ENCODE results near the gene TP53I13.

The TP53I13 gene

DNA sequence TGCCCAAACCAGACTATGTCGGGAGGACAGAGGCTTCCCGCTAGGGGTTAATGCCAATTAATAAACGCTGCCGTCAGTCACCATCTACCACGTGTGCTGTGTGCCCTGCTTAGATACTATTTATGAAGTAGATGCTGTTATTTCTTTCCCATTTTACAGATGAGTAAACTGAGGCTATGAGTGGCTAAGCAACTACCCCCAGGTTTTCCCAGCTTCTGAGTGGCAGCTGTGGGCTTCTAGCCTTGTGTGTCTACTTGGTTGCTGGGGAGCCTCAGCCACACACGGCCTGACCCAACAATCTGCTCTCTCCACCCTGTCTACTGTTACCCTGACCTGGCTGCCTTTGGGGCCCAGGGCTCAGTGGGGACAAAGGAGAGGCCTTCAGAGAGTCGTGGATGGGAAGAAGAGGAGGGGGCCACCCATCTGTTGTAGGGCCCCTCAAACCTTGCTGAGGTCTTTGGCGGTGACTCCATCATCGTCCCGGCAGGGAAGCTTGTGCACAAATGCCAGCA lies 13.8 kb downstream of the TP53I13 start:
- DNase-seq, result no peak

DNA sequence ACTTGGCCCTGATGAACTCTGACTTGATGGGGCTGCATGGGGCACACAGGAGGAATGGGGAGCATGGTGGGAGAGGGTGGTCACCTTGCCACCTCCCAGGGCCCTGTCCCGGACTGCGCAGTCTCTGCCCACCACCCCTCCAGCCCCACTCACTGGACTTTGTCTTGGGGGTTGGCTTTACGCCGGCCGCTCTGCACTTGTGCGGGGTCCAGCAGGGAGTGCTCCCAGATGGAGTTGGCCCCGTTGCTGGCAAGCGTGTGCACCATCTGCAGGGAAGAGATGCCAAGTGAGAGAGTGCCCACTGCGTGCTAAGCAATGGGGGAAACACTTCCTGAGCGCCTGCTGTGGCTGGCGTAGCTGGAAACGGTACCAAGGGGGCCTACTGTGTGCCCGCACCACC lies 14.3 kb downstream of the TP53I13 start:
- no peak for DNase-seq

DNA sequence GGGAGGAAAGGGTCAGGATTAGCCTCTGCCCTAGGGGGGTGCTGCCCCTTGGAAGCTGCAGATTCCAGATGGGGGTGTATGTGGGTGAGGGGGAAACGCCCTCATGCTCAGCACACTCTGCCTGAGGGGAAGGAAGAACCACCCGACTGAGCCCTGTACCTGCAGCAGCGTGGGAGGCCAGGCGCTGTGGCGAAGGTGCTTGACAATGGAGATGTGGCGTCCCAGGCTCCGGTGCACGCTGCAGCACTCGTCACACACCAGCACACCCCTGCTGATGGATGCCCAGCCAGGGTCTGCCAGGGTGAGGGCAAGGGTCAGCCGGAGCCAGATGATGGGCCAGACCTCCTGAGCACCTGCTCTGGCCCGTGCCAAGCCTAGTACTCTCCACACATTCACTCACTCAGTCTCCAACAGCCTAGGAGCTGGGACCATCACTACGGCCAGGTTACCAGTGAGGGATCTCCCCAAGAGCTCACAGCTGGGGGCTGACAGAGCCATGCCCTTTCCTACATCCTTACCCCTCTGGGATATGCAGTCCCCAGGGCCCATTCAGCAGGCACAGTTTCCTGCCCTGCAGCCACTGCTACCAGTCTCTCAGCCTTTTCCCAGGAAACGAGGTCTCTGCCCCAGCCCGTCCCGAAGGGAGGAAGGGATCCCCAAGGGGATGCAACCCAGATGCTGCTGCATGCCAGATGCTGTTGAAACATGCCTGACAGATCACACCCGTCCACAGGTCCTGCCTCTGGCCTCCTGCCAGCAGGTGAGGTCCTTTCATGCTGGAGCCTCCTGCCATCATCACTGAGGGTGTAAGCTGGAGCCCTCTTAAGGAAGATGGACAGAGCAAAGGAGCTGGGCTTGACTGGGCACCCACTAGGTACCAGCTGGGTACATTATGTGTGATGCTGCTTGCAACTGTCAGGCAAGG lies 15.1 kb downstream of the TP53I13 start:
- DNase-seq, result no peak

DNA sequence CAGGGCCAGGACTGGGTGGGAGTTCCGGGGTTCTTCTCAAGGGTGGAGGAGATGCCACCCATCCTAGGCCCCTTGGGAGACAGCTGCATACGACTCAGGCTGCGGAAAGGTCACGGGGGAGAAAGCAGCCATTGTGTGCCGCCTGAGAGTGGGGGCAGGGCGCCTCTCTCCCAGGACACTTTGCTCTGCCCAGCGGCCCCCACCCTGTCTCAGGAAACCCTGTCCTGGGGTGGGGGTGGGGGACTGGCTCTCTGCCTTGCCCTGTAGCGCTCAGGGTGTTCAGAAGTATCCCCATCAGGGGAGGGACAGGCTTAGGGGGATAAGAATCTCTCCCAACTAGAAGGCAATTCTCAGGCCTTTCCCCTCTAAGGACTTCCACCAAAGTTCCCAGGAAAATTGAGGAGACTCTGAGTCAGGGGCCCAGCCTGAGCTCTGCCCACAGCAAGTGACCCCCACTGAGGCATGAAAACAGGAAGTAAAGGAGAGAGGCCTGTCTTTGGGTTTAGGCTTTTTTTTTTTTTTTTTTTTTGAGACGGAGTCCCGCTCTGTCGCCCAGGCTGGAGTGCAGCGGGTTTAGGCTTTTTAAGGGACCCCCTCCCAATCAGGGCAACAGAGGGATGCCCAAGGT lies 16.1 kb downstream of the TP53I13 start:
- DNase-seq, result no peak

DNA sequence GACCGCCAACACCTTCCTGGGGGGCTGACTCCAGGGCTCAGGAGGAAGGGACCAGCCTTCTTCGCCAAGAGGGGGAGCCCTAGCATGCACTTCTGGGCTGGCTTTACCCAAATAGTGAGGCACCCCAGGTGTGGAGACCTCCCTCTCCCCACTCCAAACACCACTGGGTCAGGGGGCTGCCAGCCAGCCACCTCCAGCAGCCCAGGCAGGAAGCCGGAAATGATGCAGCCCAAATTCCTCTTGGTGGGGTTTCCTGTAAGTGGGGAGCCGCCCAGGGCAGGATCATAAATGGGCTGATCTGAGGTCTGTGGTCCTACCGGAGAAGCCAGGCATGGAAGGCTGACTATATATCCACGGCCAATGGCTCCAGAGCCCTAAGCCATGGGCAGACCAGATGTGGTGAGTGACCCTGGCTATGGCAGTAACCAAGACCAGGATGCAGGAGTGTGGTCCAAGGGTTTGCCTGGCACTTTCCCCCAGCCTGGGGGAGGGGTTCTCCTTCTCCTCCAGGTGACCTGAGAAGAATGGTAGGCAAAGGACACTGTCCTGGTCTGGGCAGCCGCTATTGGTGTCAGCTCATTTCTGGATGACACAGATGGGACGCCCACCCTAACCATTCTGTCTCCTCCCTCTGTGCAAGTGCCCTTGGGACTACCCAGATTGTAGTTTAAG lies 16.7 kb downstream of the TP53I13 start:
- no peak for DNase-seq

DNA sequence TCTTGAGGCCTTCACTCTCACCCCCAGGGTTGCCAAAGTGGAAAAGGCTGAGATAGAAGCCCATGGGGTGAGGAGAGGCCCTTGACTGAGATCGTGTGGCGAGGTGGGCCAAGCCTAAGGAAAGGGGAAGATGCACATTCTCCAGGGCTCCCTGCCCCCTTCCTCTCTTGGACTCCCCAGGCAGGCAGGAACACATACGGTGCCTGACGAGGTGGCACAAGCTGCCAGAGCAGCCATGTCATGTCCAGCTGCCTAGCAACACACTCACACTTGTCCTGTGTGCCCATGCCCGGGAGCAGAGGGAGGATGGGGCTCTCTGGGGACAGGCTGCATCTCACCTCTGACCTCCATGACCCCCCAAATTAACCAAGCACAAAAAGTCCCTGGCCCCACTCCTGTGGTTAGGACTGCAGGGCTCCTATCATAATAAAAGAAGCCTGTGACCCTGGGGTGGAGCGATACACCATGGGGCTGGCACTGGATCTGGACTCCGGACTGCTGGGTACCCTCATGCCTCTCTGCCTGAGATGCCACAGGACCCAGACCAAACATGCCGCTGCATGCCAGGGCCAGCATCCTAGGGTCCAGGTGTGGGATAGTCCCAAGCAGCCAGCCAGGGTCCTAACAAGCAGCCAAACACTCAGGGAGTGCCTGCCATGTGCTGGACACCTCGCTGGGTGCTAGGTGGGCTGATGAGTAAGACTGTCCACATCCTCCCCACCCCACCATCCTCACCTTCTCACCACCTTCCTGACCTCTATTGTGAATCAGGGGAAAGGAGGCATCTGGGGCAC lies 18.4 kb downstream of the TP53I13 start:
- no peak for DNase-seq

DNA sequence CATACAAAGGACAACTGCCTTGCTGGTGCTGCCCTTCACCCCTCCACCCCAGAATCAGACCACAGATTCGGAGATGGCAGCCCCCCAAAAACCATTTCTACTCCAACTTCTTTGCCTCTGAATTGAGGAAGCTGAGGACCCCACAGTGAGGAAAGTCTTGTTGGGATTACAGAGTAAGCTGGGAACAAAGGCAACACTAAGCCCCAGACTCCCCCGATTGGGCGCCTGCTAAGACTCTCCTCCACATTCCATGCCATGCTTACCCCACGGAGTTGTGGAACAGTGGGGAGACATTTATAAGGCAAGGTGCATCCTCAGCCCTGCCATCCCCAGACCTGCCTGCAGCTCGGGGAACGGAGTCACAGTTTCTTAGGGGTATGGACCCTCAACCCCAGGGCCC lies 19.1 kb downstream of the TP53I13 start:
- no peak for DNase-seq

DNA sequence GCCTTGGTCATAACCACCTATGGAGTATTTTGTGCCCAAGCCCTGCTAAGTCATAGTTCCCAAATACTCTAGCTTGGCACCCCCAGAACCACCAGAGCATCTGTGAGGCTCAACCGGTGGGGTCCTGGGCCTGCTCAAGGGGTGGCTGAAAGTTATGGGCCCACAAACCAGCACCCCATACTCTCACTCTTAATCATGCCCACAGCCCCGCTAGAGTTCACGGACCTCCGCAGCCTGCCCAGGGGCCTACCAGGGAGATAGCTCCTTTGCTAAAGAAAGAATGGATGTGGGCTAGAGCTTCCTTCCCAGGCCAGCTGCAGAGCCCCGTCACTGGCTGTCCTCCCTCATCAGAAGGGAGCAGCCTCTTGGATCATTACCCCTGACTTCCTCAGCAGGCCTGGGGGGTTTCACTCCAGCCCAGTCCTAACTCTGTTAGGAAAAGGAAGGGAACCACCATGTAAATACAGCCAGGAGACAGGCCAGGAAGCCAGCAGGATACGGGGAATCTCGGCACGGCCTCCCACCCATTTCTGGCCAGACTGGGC lies 19.6 kb downstream of the TP53I13 start:
- no peak for DNase-seq

DNA sequence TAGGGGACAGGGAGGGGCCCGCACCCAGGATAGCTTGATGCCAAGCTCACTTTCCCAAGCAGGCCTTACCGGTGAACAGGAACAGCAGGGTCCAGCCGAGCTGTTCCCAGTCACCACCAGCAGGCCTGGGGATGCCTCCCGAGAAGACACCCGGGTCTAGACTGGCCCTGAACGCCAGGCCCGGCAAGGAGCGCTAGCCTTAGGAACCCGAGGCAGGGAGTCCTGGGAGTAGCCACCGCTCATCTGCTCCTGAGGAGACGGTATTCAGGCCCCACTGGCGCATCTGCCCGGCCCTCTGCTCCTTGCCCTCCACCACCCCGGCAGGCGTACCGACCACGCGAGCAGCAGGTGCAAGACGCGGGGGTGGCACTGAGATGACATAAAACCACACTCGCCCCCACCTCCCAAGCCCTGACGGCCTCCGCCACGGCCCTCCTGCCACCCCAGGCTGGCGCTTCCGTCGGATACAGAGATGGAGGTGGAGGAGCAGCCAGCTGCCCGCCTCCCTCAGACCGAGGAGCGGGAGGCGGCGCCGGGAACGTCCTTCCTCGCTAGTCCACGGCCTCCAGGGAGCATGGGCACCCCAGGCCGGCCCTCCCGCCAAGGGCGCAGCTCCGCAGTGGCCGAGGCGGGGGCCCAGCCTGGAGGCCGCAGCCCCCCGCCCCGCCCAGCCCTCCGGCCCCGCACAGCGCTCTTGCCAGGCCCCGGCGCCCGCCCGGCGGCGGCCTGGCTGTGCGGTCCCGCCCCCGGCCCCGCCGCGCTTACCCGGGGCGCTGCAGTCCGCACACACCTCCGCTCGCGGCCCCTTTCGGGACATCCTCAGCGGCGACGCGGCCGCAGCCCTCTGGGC lies 20.3 kb downstream of the TP53I13 start:
- DNase-seq, result no peak

DNA sequence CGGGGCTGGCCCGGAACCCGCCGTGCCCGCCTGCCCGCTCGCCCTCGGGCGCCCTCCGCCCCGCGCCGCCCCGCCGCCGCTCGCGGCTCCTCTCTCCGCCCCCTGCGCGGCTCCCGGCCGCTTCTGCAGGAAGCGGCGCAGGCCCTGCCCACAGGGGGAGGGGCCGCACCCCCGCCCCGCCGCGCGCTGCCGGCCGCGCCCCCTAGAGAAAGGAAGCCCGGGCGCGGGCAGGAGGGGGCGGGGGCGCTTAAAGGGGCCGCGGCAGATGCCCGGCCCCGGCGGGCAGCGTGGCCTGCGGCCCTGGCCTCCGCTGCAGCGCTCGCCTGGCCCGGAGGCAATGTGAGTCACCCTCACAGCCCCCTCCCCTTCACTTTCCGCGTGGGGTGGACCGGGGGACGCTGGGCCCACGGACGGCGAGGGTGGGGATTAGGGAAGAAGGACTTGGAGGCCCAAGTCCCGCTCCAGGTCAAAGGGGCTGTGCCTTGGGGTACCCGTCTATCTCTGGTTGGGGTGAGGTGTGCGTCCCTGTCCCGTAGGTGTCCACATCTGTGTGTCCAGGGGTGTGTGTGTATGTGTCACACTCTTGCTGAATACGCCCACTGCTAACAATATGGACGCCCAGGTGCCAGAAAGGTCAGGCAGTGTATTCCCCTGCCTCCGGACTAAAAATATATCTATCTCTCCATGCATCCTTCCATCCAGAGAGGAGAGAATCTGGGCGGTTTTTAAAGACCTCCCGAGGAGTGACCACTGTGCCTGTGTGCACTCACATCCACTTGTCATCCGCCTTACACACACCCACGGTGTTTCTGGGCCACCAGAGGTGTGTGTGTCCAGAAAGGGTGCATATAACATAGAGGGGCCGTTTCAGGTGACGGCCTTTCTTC lies 21.3 kb downstream of the TP53I13 start, which contains the start of gene GIT1:
Gene GIT1 (minus strand): TSS at position 125 of the 887 bp plus-strand sequence. CDS start 270 bp downstream, outside the sequence.
- peak; percentile 76 for DNase-seq

DNA sequence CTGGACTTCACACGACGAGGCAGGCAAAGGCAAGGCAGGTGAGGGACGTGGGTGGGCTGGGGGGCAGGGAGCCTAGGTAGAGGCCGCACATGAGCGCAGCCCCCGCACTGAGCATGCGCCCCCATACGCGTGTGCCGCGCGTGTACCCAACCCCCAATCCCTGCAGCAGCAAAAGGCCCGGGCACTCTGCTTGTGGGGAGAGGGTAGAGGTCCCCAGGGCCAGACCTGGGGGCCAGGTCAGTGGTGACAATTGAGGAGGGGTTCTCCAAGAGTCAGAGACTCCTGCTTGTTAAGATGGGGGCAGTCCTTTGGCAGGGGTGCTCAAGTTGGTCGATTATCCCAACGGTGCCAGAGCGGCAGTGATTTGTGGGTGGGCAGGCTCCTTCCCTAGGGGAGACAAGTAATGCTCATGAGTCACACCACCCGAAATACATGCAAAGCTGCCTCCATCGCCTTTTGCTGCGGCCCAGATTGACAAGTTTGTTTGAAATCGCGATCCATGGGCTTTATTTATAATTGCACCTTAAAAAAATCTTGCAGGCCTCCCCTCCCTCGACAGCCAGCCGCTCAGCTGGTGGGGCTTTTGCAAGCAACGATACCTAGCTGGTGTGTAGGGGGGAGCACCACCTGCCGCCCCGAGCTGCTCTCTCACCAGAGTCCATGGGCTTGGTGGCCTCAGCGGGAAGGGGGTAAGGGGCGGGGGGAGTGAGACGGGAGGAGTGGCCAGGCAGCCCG lies 22.1 kb downstream of the TP53I13 start:
- DNase-seq, result no peak

DNA sequence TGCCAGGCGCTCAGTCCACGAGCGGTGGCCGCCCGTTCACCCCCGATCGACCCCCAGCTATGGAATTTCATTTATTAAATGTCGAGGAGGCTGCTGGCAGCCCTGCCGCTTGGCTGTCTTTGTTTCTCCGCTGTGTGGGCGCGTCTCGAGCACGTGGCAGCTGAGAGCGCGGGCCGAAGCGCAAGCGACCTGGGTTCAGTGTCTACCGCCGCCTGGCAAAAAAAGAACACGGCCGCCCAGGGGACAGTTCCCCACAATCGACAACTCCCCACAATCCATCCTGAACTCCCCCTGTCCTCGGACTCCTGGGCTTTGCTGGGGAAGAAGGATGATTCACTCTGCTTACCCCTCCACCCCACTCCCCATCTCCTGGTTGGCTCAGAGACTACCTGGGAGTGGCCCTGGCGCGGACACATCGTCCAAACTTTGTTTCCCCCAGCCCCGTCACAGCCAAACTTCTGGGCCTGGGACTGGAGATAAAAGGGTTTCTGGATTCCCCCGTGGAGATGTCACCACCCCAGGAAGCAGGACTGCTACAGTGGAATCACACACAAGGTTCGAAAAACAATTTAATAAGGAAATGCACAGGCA lies 22.7 kb downstream of the TP53I13 start:
- no peak for DNase-seq

DNA sequence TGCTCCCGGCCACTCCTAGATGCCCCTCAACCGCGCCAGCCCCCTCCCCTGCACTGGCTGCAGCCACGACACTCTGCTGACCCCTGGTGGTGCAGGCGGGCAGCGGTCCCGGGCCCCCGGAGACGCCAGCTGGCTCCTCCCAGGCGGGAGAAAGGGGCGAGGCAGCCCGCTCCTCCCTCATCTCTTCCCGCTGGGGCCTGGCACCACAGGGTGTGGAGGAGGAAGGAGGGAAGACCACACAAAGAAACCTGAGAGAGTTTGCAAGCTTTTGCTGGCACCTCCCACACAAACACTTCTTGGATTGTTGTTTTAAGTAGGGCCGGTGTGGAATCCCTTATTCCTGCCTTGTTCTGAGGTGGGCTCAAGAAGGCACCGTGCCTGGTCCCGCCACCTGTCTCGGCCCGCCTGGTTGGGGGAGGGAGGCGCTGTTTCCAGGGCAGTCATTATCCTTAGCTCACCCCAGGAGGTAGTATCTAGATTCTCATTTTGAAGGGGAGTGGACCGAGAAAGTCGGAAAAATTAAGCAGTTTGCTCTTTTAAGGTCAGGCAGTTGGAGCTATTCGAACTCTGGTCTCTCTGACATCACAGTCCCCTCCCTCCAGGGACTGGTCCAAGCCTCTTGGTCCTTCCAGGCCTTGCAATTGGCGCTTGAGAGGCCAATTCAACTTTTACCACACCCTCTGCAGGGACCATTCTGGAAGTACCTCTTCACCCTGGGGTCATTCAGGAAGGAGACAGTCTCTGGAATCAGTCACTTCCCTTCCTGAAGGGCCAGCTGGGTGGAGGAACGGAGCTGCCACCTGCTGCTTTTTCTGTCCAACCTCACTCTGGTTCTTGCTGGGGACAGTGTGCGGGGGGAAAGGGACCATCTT lies 23.5 kb downstream of the TP53I13 start:
- peak; percentile 74 for DNase-seq

DNA sequence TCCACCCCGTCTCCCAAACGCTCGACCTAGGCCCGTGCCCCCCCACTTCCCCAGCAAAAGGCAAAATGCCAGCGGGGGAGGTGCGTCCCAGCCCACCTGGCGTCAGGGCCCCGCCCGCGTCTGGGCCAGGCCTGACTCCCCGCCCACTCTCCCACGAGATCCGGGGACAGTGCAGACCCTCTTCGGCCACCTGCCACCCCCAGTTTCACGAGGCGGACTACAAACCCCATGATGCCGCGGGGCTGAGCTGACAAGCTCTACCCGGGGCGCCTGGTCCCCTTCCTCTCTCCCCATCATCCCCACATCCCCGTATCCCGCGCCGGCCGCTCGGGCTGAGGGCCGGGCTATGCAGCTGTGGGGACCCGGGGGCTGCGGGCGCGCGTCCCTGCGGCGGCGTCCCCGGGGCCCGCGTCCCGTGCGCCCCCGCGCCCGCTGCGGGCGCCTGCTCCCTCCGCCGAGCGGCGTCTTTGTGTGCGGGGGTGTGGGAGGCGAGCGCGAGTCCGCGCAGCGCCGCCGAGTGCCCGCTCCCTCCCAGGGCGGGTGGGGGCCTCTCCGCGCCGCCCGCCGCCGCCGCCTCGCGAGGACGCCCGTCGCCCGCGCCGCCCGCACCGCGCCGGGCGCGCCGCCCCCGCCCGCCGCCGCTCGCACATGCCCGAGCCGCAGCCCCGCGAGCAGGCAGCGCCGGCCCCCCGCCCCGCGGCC lies 24.5 kb downstream of the TP53I13 start, which contains the start of gene ANKRD13B:
Gene ANKRD13B (plus strand): TSS at position 283 of the 702 bp plus-strand sequence. CDS start 490 bp downstream, outside the sequence.
- DNase-seq, result no peak

DNA sequence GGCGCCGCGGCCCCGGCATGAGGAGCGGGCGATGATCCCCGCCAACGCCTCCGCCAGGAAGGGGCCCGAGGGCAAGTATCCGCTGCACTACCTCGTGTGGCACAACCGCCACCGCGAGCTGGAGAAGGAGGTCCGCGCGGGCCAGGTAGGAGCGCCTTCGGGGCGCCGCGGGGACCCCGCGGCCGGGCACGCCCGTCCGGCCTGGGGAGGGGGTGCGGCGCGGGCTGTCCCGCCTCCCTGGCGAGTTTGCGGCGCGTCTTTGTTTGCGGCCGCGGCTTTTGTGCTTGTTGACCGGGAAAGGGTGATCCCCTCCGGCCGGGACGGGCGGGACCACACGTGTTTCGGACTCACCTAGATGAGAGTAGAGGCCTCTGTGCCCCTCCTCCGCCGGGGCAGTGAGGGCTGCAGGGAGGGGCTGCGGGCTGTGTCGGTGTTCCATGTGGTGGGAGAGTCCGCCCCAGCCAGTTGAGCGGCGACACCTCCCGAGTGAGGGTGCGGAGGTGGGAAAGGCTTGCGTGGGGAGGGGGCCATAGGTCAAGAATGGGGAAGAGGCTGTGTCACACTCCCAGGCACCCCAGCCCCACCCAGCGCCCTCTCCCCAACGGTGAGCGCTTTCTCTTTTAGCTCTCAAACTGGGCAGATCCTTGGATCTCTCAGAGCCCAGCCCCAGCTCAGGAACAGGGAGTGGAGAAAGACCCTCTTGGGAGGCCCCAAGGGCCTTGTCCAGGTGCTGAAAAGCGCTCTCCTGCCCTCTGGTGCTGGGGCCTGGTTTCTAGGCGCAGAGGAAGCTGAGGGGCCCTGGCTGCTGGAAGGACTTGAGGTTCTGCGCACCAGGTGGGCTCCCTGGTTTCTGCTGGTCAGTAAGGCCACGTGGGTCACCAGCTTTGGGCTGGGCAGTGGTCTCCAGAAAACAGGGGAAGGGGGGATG lies 25.4 kb downstream of the TP53I13 start:
- DNase-seq, result no peak

DNA sequence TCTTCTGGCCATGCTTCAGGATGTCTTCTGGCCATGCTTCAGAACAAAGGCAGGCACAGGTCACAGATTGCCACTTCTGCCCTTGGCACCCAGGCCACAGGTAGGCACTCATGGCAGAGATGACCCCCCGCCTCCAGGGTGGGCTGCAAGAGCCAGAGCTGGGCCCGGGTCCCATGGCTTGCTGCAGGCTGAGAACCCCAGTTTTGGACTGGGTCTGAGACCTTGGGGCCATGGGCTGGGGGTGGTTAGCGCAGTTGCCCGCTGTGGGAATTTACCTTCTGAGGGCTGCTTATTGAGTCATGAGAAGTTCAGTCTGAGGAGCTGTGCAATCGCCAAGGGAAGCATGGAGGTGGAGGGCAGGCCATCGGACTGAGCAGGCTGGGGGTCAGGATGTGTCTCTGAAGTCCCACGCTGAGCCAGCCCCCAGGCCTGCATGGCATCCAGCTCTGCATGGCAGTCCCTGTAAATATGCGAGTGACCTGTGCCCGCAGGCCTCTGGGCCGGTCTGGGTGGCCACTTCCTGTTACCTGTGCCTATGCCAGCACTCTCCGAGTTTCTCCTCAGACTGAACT lies 26.1 kb downstream of the TP53I13 start:
- DNase-seq, result no peak

Data from activated CD4-positive, alpha-beta T cell treated with anti-CD3 and anti-CD28 coated beads, Interleukin-2, amount 50 U/mL, for 1 hour (primary cell).